Sigmoid colon (tissue), 4 donors: ENCODE data around the gene EMC10.

ENCODE experiments used
- CTCF ChIP-seq, 4 experiments: fragments of 450-650 bp in 3 of 4; fragments of 200-600 bp in 1 of 4; IDR thresholded peaks; one replicate each; pipeline ENCODE4 v1.5.1; 2016 to 2019; ENCODE audit warnings: antibody characterized with exemption in 4 of 4, mild to moderate bottlenecking in 3 of 4, moderate library complexity in 2 of 4
- EP300 ChIP-seq, 4 donors: sonication (generic); formaldehyde crosslinking; IDR thresholded peaks; one replicate each; pipeline ENCODE4 v1.6.1; 2017; ENCODE audit warnings: antibody characterized with exemption in 4 of 4
- POLR2A ChIP-seq, 2 donors: fragments of 450-650 bp; IDR thresholded peaks; one replicate each; pipeline ENCODE4 v1.6.1; 2016; ENCODE audit warnings: antibody characterized with exemption in 2 of 2, mild to moderate bottlenecking in 2 of 2, moderate library complexity in 2 of 2
- POLR2AphosphoS5 ChIP-seq, 4 donors: sonication (generic); formaldehyde crosslinking; IDR thresholded peaks; one replicate each; pipeline ENCODE4 v1.6.1; 2017; ENCODE audit warnings: antibody characterized with exemption in 4 of 4

GRCh38 chr19:50486823-50487515 lies 10.7 kb downstream of the EMC10 start:
- TF ChIP-seq POLR2A (IDR thresholded peaks at IDR 0.05), result no peak
- no peak for TF ChIP-seq EP300 (IDR thresholded peaks at IDR 0.05)
- peak in 1 of 4 experiments; percentile 26 for TF ChIP-seq CTCF (IDR thresholded peaks at IDR 0.05)
- no peak for TF ChIP-seq POLR2AphosphoS5 (IDR thresholded peaks at IDR 0.05)
